WI38 (cell line): Measurements from ENCODE around the gene IFT57.

Experiments
- H3K4me3 ChIP-seq: 2 replicates; pipeline ENCODE4 v1.5.1; 2011; ENCODE audit warnings: low read depth, mild to moderate bottlenecking, control low read depth, low read length
- CTCF ChIP-seq: IDR thresholded peaks from 2 replicates; pipeline ENCODE4 v1.5.1; 2012; ENCODE audit warnings: low read depth, mild to moderate bottlenecking, control low read depth, low read length

The IFT57 gene

DNA sequence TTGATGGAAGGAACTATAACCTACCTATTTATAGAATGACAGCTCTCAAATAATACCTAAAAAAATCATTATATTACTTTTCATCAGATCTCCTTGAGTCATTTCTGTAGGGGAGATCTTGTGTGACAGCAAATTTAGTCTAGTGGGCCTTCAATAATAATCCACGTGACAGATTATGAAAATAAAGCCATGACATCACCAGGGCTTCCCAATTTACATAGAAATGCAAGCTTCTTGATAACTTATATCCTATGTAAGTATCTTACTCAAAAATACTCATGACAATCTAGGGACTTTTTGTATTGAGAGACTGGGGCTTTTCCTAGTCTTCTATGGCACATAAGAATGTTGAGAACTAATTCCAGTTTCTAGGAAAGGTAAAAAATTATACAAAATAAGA is 21.6 kb downstream of the IFT57 start:
- no peak for TF ChIP-seq CTCF
- H3K4me3 ChIP-seq = no peak overlapping the region

GRCh38 chr3:108200024-108200423 is 22.2 kb downstream of the IFT57 start:
- H3K4me3 ChIP-seq = no peak overlapping the region
- no peak for TF ChIP-seq CTCF

DNA sequence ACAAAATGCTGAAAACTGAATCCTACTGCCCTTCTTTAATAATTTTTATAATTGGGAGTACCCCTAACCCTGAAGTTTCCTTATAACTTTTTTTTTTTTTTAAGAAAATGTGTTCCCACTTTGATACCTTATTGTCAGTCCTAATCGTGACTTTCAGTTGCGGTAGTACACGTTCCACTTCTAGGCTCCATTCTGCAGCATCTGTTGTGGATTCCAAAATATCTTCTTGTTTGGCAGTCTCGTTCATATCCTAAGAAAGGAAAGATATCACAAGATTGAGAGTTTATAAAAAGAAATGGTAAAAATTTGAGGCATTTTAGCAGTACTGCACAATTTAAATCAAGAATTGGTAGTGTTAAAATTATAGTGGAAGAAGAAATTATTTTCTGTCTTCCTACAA is 30.8 kb downstream of the IFT57 start:
- H3K4me3 ChIP-seq = no peak overlapping the region
- no peak for TF ChIP-seq CTCF

DNA sequence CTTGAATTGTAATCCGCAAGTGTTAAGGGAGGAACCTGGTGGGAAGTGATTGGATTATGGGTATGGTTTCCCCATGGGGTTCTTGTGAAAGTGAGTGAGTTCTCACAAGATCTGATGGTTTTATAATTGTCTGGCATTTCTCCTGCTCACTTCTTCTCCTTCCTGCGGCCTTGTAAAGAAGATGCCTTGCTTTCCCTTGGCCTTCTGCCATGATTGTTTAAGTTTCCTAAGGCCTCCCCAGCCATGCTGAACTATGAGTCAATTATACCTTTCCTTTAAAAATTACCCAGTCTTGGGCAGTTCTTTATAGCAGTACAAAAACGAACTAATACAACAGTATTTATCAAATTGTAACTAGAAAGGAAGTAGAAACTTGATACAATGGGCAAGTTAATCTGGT is 31.9 kb downstream of the IFT57 start:
- TF ChIP-seq CTCF = no peak
- H3K4me3 ChIP-seq = no peak overlapping the region

GRCh38 chr3:108189440-108189839 is 32.8 kb downstream of the IFT57 start:
- no peak for TF ChIP-seq CTCF
- no peak overlapping the region for H3K4me3 ChIP-seq

DNA sequence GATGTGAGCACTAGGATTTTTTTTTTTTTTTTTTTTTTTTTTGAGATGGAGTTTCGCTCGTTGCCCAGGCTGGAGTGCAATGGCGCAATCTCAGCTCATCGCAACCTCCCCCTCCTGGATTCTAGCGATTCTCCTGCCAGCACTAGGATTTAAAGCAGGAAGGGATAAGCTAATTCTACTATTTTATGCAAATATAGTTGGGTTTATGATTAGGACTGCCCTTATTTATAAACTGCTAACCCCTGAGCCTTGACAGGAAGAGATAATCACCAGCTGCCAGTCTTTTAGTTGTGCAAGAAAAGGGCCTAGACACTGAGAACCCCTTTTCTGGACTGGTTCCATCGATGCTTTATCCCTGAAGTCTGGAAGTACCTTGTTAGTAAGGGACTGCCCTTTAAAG is 36.7 kb downstream of the IFT57 start:
- no peak for TF ChIP-seq CTCF
- no peak overlapping the region for H3K4me3 ChIP-seq

DNA sequence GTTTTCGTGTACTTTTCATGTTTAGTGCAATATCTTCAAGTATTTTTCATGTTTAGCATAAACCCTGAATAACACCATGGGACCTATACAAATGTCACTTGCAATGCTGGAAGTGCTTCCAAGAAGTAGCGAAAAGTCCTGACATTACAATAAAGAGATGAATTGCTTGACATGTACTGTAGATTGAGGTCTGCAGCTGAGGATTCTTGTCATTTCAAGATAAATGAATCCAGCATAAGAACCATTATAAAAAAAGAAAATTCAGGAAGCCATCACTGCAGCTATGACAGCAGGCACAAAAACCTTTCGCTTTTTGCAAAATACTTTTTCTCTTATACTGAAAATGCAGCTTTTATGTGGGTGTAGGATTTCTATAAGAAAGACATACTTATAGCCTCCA is 37.4 kb downstream of the IFT57 start:
- no peak for TF ChIP-seq CTCF
- H3K4me3 ChIP-seq = no peak overlapping the region
